GM12892 (cell line): ENCODE data around the gene CLDN1.

Experiments
- POLR2A ChIP-seq: IDR thresholded peaks from 2 replicates; pipeline ENCODE4 v1.6.1; 2011; ENCODE audit warnings: low read depth, low read length, control low read depth
- POLR2AphosphoS5 ChIP-seq: IDR thresholded peaks from 2 replicates; pipeline ENCODE4 v1.6.1; 2011; ENCODE audit warnings: low read depth, low read length, control low read depth

DNA sequence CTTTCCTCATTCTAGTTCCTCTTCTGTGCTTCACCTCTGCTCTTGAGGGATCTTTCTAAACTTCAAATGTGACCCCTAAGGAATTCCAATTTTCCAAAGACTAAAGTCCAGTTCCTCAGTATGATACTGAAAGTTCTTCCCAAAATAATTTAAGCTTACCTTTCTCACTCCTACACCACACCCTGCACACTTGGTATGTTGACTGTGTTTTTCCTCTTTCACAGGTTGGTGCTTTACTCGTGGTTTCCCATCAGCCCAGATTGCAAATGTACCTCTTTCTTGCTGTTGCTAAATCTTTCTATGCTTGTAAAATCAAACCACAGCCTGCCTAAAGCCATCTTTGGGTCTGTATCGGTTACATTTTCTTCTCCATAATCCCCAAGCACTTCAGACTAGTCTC, 35.2 kb upstream of the CLDN1 start:
- no peak for TF ChIP-seq POLR2A
- TF ChIP-seq POLR2AphosphoS5: no peak
